Keratinocyte (primary cell): ENCODE measurements around the gene PSMB11.

Experiments used
- CTCF ChIP-seq, 3 experiments: IDR thresholded peaks in 1 of 3; conservative IDR thresholded peaks in 1 of 3; optimal IDR thresholded peaks in 1 of 3; 2 replicates in 2 of 3; 3 replicates in 1 of 3; pipeline versions ENCODE3 to v1.5.1; 2011; ENCODE audit warnings: low read length in 3 of 3, mild to moderate bottlenecking in 3 of 3, moderate library complexity in 2 of 3, control low read depth in 1 of 3, inconsistent platforms in 1 of 3; ENCODE audit not compliant: insufficient read depth in 2 of 3; ENCODE audit errors: extremely low read depth in 1 of 3
- EZH2 ChIP-seq: IDR thresholded peaks from one replicate; pipeline ENCODE4 v1.6.1; 2012; ENCODE audit warnings: inconsistent platforms, mild to moderate bottlenecking, low read length, moderate library complexity

- no peak for TF ChIP-seq CTCF (optimal IDR thresholded peaks at IDR 0.05 in 1 of 3, IDR thresholded peaks at IDR 0.05 in 1 of 3, conservative IDR thresholded peaks at IDR 0.05 in 1 of 3; ENCODE audit: extremely low read depth in 1 of 3, insufficient read depth in 2 of 3, low read length in 3 of 3)
- TF ChIP-seq EZH2: no peak
Measured at GRCh38 chr14:23008831-23009230, 33.2 kb upstream of the PSMB11 start.
